Mucosa of descending colon (tissue), 3 donors: ENCODE measurements around the gene HDAC9. TPM values are rescaled to one million over a fixed set of nuclear protein-coding genes. Genes with fewer than 3 reads are reported as not detected.

Source experiments
- ATAC-seq: fragments of 200-7000 bp; cut with Tn5 transposase; one replicate; pipeline ENCODE4 v1.9.1; 2020; ENCODE audit warnings: mild to moderate bottlenecking, moderate library complexity
- DNase-seq, 3 donors: peaks; one replicate each; pipeline ENCODE4 v3.0.0-alpha.2; 2020
- H3K36me3 ChIP-seq: fragments of 200-600 bp; one replicate; pipeline ENCODE4 v1.8.0; 2021; ENCODE audit warnings: low read depth, mild to moderate bottlenecking
- H3K4me1 ChIP-seq: fragments of 200-600 bp; one replicate; pipeline ENCODE4 v1.8.0; 2021; ENCODE audit warnings: low read depth, mild to moderate bottlenecking
- H3K4me3 ChIP-seq: fragments of 200-600 bp; one replicate; pipeline ENCODE4 v1.8.0; 2021; ENCODE audit warnings: mild to moderate bottlenecking
- H3K9me3 ChIP-seq: fragments of 200-600 bp; one replicate; pipeline ENCODE4 v1.8.0; 2021; ENCODE audit warnings: mild to moderate bottlenecking
- CTCF ChIP-seq: fragments of 200-600 bp; IDR thresholded peaks from one replicate; pipeline ENCODE4 v1.8.0; 2022; ENCODE audit warnings: antibody characterized with exemption, mild to moderate bottlenecking
- intact Hi-C, 2 donors: fragments of 100-400 bp; cut with DNase I in 1 of 2; cut with micrococcal nuclease in 1 of 2; formaldehyde crosslinking; loops; one replicate each; pipeline versions ENCODE4 v1.11.0 to v1.11.1; 2022; cut with DNase I, micrococcal nuclease
- total RNA-seq, 3 donors: library from RNA; stranded (reverse); fragmentation: NEBNext Ultra II Directional in 2 of 3; extraction: Animal tissue kit (Norgen Biotek cat#: 25700) in 2 of 3; gene quantifications; one replicate each; pipeline versions ENCODE4 v1.2.1 to v1.2.4, GENCODE V29; 2021 to 2023
- donor health status: DM: no; HTN: no; CAD: no; lungs with moderate emphysema.
- donor health status: DM: no; HTN: no; CAD: no.
- donor health status: DM: no; HTN: yes; CAD: no.

Gene HDAC9
- total RNA-seq, 3 donors from 2014 or later, result 16.0 to 20.4 (median 17.5) TPM

- TF ChIP-seq CTCF, result no peak
- intact Hi-C loops, result no loop called here
- Histone ChIP-seq H3K4me3 (no peak overlapping the region), H3K9me3 (no peaks in the 10 kb centered on the region), H3K4me1 (no peaks in the 10 kb centered on the region), H3K36me3 (no peaks in the 10 kb centered on the region)
- DNase-seq (no peak), ATAC-seq (no peak)
Observed at GRCh38 chr7:18550574-18550973, 55.0 kb downstream of the HDAC9 start.

- no peak for ATAC-seq
- no peak overlapping the region for H3K4me3 ChIP-seq
Observed at GRCh38 chr7:18552316-18552916, 56.9 kb downstream of the HDAC9 start.

GRCh38 chr7:18552943-18553604, 57.5 kb downstream of the HDAC9 start:
- Histone ChIP-seq H3K36me3 (no peaks in the 10 kb centered on the region), H3K4me3 (no peak overlapping the region), H3K4me1 (no peaks in the 10 kb centered on the region), H3K9me3 (no peaks in the 10 kb centered on the region)
- no peak for TF ChIP-seq CTCF
- intact Hi-C loops, result no loop called here
- peak; percentile 70 for ATAC-seq
- no peak for DNase-seq

More at GRCh38 chr7:18552316-18552916, 56.9 kb downstream of the HDAC9 start:
- H3K4me1 ChIP-seq, result no peaks in the 10 kb centered on the region
- intact Hi-C loops, result no loop called here
- no peaks in the 10 kb centered on the region for H3K9me3 ChIP-seq
- TF ChIP-seq CTCF, result no peak
- DNase-seq, result no peak
- no peaks in the 10 kb centered on the region for H3K36me3 ChIP-seq

- TF ChIP-seq CTCF, result no peak
- ATAC-seq, result no peak
Observed at GRCh38 chr7:18553605-18554003, 58.1 kb downstream of the HDAC9 start.

GRCh38 chr7:18555120-18555519, 59.6 kb downstream of the HDAC9 start:
- H3K4me3 ChIP-seq, result no peak overlapping the region
- intact Hi-C loops, result no loop called here
- DNase-seq (no peak), ATAC-seq (no peak)
- no peaks in the 10 kb centered on the region for H3K9me3 ChIP-seq
- no peaks in the 10 kb centered on the region for H3K4me1 ChIP-seq
- H3K36me3 ChIP-seq, result no peaks in the 10 kb centered on the region
- no peak for TF ChIP-seq CTCF

More at GRCh38 chr7:18553605-18554003, 58.1 kb downstream of the HDAC9 start:
- H3K36me3 ChIP-seq, result no peaks in the 10 kb centered on the region
- H3K9me3 ChIP-seq, result no peaks in the 10 kb centered on the region
- DNase-seq, result no peak
- intact Hi-C loops, result no loop called here
- H3K4me1 ChIP-seq, result no peaks in the 10 kb centered on the region
- H3K4me3 ChIP-seq, result no peak overlapping the region
